ENCODE measurements around the gene HESX1. TPM values are rescaled to one million over a fixed set of nuclear protein-coding genes. Genes with fewer than 3 reads are reported as not detected.
A peak's percentile ranks its signal among the peaks of the same experiment; 100 is the strongest.

Gene HESX1
- total and polyA plus RNA-seq, 12 donors: 0.79 to 3.7 (median 1.5) TPM; not detected in 1

DNA sequence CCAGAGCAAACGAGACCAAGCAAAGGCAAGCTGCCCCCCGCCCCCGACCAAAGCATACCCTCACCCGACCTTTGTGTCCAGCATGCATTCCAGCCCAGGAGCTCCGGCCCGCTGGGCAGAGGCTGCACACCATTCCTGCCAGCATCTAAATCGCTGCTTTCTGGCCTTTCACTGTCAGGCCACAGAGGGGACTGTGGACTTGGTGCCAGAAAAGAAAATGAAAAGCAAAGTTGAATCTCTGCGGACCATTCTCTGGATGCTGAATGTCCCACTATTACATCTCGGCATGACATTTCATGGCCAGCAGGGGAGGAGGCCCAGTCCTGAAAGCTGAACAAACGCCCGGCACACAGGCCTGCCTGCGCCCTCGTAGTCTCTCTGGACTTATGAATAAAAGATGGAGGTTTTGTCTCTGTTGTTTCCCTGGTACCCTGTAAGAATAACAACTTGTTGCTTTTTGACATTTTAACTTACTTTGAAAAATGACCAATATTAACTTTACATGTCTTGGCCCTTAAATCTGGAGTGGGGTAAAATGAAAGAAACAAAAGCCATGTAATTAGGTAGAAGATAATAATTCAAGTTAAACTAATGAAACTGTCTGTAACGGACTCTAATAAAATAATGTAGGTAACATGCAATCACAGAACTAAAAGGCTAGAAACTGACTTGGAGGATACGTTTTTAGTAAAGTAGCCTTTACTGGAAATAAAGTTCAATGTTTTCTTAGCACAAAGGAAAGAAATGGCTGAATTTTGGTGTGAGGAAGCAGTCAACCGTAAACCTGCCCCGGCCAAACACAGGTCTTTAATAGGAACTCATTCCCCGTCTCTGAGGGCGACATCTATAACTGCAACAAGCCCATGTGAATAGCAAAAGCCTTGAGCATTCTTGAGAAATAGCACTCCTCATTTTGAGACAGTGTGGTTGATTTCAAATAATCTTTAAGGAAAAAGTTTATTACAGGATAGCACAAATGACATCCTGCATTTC is 47.3 kb downstream of the HESX1 start:
- 71 to 82% (median 78%) methylated on average over 19 of the region's 19 CpGs for WGBS, 4 donors
- intact Hi-C loops (cut with DNase I): no loop called here
- peak overlapping the region in 1 of 5 donors; percentile 8 for H3K27ac ChIP-seq

GRCh38 chr3:57151749-57152148 is 48.0 kb downstream of the HESX1 start:
- no peaks in the 10 kb centered on the region for H3K36me3 ChIP-seq (replicated peaks in 1 of 2)
- DNase-seq: peak in 1 of 7 donors; percentile 17
- H3K27me3 ChIP-seq: no peaks in the 10 kb centered on the region
- no peaks in the 10 kb centered on the region for H3K9me3 ChIP-seq (replicated peaks in 1 of 3)
- TF ChIP-seq, protein P1, sequence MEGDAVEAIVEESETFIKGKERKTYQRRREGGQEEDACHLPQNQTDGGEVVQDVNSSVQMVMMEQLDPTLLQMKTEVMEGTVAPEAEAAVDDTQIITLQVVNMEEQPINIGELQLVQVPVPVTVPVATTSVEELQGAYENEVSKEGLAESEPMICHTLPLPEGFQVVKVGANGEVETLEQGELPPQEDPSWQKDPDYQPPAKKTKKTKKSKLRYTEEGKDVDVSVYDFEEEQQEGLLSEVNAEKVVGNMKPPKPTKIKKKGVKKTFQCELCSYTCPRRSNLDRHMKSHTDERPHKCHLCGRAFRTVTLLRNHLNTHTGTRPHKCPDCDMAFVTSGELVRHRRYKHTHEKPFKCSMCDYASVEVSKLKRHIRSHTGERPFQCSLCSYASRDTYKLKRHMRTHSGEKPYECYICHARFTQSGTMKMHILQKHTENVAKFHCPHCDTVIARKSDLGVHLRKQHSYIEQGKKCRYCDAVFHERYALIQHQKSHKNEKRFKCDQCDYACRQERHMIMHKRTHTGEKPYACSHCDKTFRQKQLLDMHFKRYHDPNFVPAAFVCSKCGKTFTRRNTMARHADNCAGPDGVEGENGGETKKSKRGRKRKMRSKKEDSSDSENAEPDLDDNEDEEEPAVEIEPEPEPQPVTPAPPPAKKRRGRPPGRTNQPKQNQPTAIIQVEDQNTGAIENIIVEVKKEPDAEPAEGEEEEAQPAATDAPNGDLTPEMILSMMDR (IDR thresholded peaks at IDR 0.05): no peak
- no peak for TF ChIP-seq POLR2A (IDR thresholded peaks at IDR 0.05)
- intact Hi-C loops (cut with DNase I): no loop called here
- no peak overlapping the region for H3K4me3 ChIP-seq
- no peak overlapping the region for H3K27ac ChIP-seq
- no peaks in the 10 kb centered on the region for H3K4me1 ChIP-seq (replicated peaks in 1 of 2)
- WGBS, 4 donors: 70 to 85% (median 80%) methylated on average over 3 of the region's 3 CpGs

More for the DNA sequence above, 47.3 kb downstream of the HESX1 start:
- H3K36me3 ChIP-seq (replicated peaks in 1 of 2): no peaks in the 10 kb centered on the region
- no peaks in the 10 kb centered on the region for H3K27me3 ChIP-seq
- peak in 1 of 7 donors; percentile 50 for DNase-seq
- no peak overlapping the region for H3K4me3 ChIP-seq
- no peaks in the 10 kb centered on the region for H3K4me1 ChIP-seq (replicated peaks in 1 of 2)
- no peak for TF ChIP-seq POLR2A (IDR thresholded peaks at IDR 0.05)
- TF ChIP-seq, protein P1 (IDR thresholded peaks at IDR 0.05): no peak
- H3K9me3 ChIP-seq (replicated peaks in 1 of 3): no peaks in the 10 kb centered on the region

DNA sequence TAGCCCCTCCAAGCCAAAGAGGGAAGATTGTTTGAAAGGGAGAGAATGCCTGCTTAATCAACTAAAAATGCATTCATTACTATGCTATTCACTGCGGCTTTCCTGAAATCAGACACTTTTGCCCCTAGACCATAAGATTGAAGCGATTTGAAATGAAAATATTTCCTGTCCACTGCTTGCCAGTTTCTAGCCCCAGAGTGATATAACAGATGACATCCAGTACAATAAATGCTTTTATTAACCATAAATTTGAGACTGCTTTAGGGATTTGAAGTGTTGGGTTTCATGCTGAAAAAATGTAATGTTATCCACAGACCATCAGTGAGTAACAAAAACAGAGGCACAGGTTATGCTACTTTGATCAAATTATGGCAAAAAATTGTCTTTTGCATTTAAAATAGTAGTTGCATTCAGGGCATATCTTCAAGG is 48.7 kb downstream of the HESX1 start:
- H3K27me3 ChIP-seq: no peaks in the 10 kb centered on the region
- H3K9me3 ChIP-seq (replicated peaks in 1 of 3): no peaks in the 10 kb centered on the region
- no peak overlapping the region for H3K27ac ChIP-seq
- no peaks in the 10 kb centered on the region for H3K4me1 ChIP-seq (replicated peaks in 1 of 2)
- no peak overlapping the region for H3K4me3 ChIP-seq
- H3K36me3 ChIP-seq (replicated peaks in 1 of 2): no peaks in the 10 kb centered on the region
- no peak for DNase-seq
- intact Hi-C loops (cut with DNase I): no loop called here
- no peak for TF ChIP-seq POLR2A (IDR thresholded peaks at IDR 0.05)
- TF ChIP-seq, protein P1 (IDR thresholded peaks at IDR 0.05): no peak
- WGBS, 4 donors: 66 to 72% (median 71%) methylated on average over 2 of the region's 2 CpGs

DNA sequence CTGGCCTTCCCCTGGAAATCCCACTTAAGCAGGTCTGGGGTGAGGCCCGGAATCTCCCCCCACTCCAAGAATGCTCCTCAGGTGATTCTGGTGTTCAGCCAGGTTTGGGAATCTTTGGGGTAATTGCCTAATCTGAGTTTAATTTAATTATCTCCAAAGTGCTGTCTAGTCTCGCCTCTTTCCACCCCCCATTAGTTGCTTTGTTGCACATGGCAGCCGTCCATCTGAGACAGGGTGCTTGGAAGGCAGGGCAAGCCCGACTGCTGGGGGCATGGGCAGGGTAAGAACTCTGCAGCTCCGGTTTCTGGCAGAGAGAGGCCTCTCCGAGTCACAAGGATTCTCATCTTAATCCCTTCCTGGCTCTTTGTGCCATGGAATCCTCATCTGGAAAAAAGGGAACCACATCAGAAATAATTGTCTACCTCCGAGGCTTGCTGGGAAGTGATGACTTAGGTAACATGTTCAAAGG is 49.6 kb downstream of the HESX1 start:
- Histone ChIP-seq H3K36me3 (replicated peaks in 1 of 2) (no peaks in the 10 kb centered on the region), H3K27me3 (no peaks in the 10 kb centered on the region), H3K27ac (no peak overlapping the region), H3K4me1 (replicated peaks in 1 of 2) (no peaks in the 10 kb centered on the region), H3K4me3 (no peak overlapping the region), H3K9me3 (replicated peaks in 1 of 3) (no peaks in the 10 kb centered on the region)
- WGBS, 4 donors: 67 to 83% (median 72%) methylated on average over 7 of the region's 7 CpGs
- intact Hi-C loops (cut with DNase I): no loop called here
- TF ChIP-seq, protein P1 (IDR thresholded peaks at IDR 0.05): no peak
- TF ChIP-seq POLR2A (IDR thresholded peaks at IDR 0.05): no peak
- peak in 1 of 7 donors; percentile 41 for DNase-seq

Measured in adrenal gland (tissue), 12 donors.